ENCODE data around the gene C2CD2. TPM values are rescaled to one million over a fixed set of nuclear protein-coding genes. Genes with fewer than 3 reads are reported as not detected.

The C2CD2 gene
- total and polyA plus RNA-seq, 5 donors, result 6.2 to 10.0 (median 8.3) TPM

DNA sequence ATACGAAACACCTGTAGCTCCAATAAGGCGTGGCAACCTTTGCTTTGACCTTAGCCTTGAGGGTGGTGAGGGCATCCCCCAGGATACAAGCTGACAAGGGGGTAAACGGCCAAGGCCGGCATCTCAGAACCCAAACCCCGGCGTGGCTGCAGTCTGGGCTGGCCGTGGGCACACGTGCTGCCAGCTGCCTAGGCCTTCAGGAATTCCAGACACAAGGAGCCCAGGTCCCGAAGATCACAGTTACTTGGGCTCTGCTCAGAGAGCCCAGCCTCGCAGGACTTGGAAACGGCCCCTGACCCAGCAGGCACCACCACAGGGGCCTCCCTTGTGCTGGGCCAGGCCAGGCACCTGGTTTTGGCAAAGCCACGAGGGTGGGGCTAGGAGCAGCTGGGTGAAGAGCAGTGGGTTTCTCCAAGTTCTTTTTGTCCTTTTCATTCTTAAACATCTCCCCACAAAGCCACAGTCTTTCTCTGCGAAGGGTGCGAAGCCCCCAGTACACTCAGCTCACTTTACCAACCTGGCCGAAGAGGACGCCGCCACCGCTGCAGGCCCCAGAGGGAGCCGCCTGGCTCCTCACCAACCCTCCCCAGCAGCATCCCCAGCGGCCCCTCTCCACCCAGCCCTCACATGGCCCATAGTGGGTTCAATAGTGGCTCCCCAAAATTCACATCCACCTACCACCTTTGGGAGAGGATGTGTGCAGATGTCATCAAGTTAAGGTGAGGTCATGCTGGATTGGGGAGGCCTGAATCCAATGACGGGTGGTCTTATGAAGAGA is 101.5 kb downstream of the C2CD2 start:
- 88% methylated on average over 21 of the region's 21 CpGs for WGBS
- intact Hi-C loops (cut with DNase I), result no loop called here
- DNase-seq (no peak), ATAC-seq (no peak)
- H3K9me3 ChIP-seq (ENCODE audit: control insufficient read depth, low read length), result no peaks in the 10 kb centered on the region
- H3K4me3 ChIP-seq (ENCODE audit: low read length), result no peak overlapping the region
- H3K4me1 ChIP-seq (ENCODE audit: control insufficient read depth, insufficient read depth, low read length), result no peaks in the 10 kb centered on the region
- H3K27me3 ChIP-seq (ENCODE audit: control insufficient read depth, insufficient read depth), result no peaks in the 10 kb centered on the region
- H3K27ac ChIP-seq (ENCODE audit: low read length), result no peak overlapping the region

DNA sequence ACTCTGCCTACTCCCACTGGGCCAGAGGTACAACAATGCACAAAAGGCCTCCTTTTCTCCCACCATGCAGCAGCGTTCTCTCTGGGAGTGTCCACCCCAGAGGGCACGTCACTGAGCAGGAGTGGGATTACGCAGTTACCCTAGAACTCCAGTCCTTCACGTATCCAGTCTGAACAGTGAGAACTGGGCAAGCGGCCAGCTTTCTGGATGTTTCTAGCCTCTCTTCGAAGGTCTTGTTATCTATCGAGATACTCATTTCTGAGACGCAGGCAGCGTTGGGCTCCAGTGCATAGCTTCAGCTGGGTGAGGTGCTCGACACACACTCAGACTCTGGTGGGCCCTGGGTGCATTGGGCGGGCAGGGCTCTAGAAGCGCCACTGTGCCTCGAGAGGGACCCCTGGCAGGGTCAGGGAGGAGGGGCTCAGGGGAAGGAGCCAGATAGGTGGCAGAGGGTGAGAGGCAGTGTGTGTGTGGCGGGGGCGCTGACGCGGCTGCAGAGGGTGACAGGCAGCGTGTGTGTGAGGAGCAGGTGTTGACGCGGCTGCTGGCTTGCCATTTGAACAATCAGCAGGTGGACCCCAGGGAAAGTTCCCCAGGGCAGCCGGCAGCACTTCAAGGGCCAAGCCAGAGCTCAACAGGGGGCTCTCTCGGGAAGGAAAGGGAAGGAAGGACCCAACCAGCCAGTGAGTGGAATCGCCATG is 102.6 kb downstream of the C2CD2 start:
- intact Hi-C loops (cut with DNase I), result no loop called here

DNA sequence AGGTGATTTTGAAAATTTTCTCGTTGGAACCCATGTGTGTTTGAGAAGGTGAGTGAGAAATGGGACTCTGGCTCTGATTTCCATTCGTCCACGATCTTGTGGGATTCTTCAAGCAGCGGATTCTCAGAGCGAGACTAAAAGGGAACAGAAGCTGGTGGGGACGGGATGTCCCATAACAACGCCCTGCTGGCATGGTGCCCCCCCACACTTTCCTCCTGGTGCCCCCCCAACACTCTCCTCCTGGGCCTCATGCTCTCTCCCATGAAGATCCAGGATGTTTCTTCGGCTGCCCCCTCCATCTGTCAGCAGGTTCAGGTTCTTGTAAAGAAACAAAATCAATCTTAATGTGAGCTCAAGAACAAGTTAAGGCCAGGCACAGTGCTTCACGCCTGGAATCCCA is 103.7 kb downstream of the C2CD2 start:
- Histone ChIP-seq H3K4me1 (ENCODE audit: control insufficient read depth, insufficient read depth, low read length) (no peaks in the 10 kb centered on the region), H3K4me3 (ENCODE audit: low read length) (no peak overlapping the region), H3K27ac (ENCODE audit: low read length) (no peak overlapping the region), H3K9me3 (ENCODE audit: control insufficient read depth, low read length) (no peaks in the 10 kb centered on the region), H3K27me3 (ENCODE audit: control insufficient read depth, insufficient read depth) (no peaks in the 10 kb centered on the region)
- WGBS, result 95% methylated on average over 9 of the region's 9 CpGs
- no peak for ATAC-seq
- intact Hi-C loops (cut with DNase I), result no loop called here
- DNase-seq, result no peak

More for the DNA sequence above, 102.6 kb downstream of the C2CD2 start:
- Histone ChIP-seq H3K27ac (ENCODE audit: low read length) (no peak overlapping the region), H3K9me3 (ENCODE audit: control insufficient read depth, low read length) (no peaks in the 10 kb centered on the region), H3K4me1 (ENCODE audit: control insufficient read depth, insufficient read depth, low read length) (no peaks in the 10 kb centered on the region), H3K27me3 (ENCODE audit: control insufficient read depth, insufficient read depth) (no peaks in the 10 kb centered on the region), H3K4me3 (ENCODE audit: low read length) (no peak overlapping the region)
- ATAC-seq (peak in 1 of 2 donors; percentile 48), DNase-seq (peak in 2 of 3 donors; percentile 44 to 70)
- WGBS, result 63% methylated on average over 23 of the region's 23 CpGs

DNA sequence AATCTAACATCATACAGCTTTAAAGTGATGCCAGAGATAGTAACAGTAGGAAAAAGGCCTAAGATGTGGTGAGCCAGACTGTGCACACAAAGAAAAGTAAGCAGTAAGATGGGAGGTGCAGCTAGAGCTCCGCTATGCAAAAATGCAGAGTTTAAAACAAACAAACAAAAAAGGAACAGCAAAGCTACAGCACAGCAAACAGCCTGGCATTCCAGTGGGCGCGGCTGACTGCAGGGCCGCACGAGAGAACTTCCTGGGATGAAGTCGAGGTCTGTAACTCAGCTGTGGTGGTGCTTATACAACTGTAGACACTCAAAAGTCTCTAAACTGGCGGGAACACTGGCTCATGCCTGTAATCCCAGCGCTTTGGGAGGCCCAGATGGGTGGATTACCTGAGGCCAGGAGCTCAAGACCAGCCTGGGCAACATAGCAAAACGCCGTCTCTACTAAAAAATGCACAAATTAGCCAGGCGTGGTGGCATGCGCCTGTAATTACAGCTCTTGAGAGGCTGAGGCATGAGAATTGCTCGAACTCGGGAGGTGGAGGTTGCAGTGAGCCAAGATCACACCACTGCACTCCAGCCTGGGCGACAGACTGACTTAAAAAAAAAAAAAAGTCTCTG is 104.7 kb downstream of the C2CD2 start:
- Histone ChIP-seq H3K27me3 (ENCODE audit: control insufficient read depth, insufficient read depth) (no peaks in the 10 kb centered on the region), H3K4me3 (ENCODE audit: low read length) (no peak overlapping the region), H3K27ac (ENCODE audit: low read length) (no peak overlapping the region), H3K4me1 (ENCODE audit: control insufficient read depth, insufficient read depth, low read length) (no peaks in the 10 kb centered on the region), H3K9me3 (ENCODE audit: control insufficient read depth, low read length) (no peaks in the 10 kb centered on the region)
- 90% methylated on average over 15 of the region's 15 CpGs for WGBS
- ATAC-seq (no peak), DNase-seq (no peak)
- intact Hi-C loops (cut with DNase I), result no loop called here

DNA sequence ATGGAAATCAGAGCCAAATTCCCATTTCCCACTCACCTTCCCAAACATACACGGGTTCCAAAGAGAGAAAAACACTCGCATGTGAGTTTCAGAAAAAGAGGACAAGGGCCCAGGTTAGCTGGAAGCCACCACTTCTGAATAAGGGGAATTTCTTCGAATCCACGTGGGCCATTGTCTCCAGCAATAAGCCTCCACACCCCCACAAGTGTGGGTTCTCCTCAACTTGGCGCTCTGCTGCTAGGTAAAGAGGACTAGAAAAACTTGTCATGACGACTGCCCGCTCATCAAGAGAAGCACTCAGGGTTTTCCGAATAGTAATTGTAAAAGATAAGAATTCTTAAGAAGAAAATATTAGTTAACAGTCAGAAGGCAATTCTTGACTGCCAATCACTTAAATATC is 105.3 kb downstream of the C2CD2 start:
- Histone ChIP-seq H3K9me3 (ENCODE audit: control insufficient read depth, low read length) (no peaks in the 10 kb centered on the region), H3K27me3 (ENCODE audit: control insufficient read depth, insufficient read depth) (no peaks in the 10 kb centered on the region), H3K4me3 (ENCODE audit: low read length) (no peak overlapping the region), H3K27ac (ENCODE audit: low read length) (no peak overlapping the region), H3K4me1 (ENCODE audit: control insufficient read depth, insufficient read depth, low read length) (no peaks in the 10 kb centered on the region)
- no peak for DNase-seq
- 87% methylated on average over 8 of the region's 8 CpGs for WGBS
- intact Hi-C loops (cut with DNase I), result no loop called here
- no peak for ATAC-seq

DNA sequence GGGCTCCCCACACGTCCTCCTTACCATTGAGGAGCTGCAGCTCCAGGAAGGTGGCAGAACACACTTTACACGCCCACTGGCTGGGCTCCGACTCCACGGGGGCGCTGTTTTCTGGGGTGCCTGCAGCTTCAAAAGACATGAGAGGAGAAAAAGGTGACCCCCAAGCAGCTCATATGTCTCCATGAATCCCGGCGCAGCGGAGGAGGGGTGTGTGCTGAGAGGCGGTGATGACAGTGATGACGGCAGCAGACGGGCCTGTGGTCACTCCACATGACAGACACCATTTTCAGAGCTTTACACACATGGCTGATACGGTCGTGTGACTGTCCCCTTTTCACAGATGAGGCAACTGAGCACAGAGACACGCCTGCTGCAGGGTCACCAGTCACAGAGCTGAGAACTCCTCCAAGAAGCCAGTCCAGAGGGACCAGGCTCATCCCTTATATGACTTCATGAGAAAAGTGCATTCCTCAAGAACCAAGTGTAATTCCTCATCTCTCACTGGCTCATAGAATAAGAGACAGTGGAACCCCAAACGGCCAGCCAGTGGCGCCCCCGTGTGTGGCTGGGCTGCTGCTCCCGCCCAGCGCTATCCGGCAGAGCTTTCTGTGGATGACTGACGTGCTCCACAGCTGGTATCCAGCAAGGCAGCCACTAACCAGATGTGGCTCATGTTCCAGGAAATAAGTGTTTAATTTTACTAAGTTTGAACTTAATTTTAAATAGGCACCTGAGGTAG is 106.6 kb downstream of the C2CD2 start:
- 72% methylated on average over 21 of the region's 21 CpGs for WGBS
- no peaks in the 10 kb centered on the region for H3K4me1 ChIP-seq (ENCODE audit: control insufficient read depth, insufficient read depth, low read length)
- no peaks in the 10 kb centered on the region for H3K27me3 ChIP-seq (ENCODE audit: control insufficient read depth, insufficient read depth)
- no peak for ATAC-seq
- intact Hi-C loops (cut with DNase I), result no loop called here
- no peak overlapping the region for H3K4me3 ChIP-seq (ENCODE audit: low read length)
- H3K27ac ChIP-seq (ENCODE audit: low read length), result no peak overlapping the region
- DNase-seq, result no peak
- no peaks in the 10 kb centered on the region for H3K9me3 ChIP-seq (ENCODE audit: control insufficient read depth, low read length)

DNA sequence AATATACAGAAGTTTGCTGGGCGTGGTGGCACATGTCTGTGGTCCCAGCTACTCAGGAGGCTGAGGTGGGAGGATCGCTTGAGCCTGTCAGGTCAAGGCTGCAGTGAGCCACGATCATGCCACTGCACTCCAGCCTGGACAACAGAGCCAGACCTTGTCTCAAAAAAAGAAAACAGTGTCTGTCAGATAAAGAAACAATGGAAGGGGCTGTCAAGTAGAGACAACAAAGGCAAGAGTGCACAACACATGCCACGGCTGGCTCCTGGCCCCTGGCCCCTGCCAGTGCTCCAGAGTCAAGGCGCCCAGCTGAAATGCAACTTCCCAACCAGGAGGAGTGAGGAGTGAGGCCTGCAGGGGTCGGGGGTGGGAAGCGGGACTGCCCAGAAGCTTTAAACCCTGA is 107.3 kb downstream of the C2CD2 start:
- intact Hi-C loops (cut with DNase I), result no loop called here
- 83% methylated on average over 7 of the region's 7 CpGs for WGBS
- Histone ChIP-seq H3K4me3 (ENCODE audit: low read length) (no peak overlapping the region), H3K4me1 (ENCODE audit: control insufficient read depth, insufficient read depth, low read length) (no peaks in the 10 kb centered on the region), H3K27me3 (ENCODE audit: control insufficient read depth, insufficient read depth) (no peaks in the 10 kb centered on the region), H3K9me3 (ENCODE audit: control insufficient read depth, low read length) (no peaks in the 10 kb centered on the region), H3K27ac (ENCODE audit: low read length) (no peak overlapping the region)
- ATAC-seq (no peak), DNase-seq (no peak)

DNA sequence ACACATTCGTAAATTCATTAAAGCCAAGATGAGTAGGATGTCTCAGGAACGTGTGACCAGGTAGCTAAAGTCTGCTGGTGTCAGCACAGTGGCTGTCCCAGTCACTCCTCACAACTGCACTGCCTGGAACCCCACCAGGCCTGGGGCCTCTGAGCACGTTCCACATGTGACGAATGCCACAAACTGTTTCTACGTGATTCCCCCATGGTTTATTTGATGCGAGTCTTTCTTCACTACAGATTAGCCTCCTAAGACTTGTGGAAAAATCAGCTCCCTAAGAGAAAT is 107.8 kb downstream of the C2CD2 start:
- intact Hi-C loops (cut with DNase I), result no loop called here
- no peak overlapping the region for H3K27ac ChIP-seq (ENCODE audit: low read length)
- no peaks in the 10 kb centered on the region for H3K27me3 ChIP-seq (ENCODE audit: control insufficient read depth, insufficient read depth)
- H3K4me3 ChIP-seq (ENCODE audit: low read length), result no peak overlapping the region
- WGBS, result 81% methylated on average over 6 of the region's 6 CpGs
- no peak for DNase-seq
- no peaks in the 10 kb centered on the region for H3K4me1 ChIP-seq (ENCODE audit: control insufficient read depth, insufficient read depth, low read length)
- no peak for ATAC-seq
- no peaks in the 10 kb centered on the region for H3K9me3 ChIP-seq (ENCODE audit: control insufficient read depth, low read length)

DNA sequence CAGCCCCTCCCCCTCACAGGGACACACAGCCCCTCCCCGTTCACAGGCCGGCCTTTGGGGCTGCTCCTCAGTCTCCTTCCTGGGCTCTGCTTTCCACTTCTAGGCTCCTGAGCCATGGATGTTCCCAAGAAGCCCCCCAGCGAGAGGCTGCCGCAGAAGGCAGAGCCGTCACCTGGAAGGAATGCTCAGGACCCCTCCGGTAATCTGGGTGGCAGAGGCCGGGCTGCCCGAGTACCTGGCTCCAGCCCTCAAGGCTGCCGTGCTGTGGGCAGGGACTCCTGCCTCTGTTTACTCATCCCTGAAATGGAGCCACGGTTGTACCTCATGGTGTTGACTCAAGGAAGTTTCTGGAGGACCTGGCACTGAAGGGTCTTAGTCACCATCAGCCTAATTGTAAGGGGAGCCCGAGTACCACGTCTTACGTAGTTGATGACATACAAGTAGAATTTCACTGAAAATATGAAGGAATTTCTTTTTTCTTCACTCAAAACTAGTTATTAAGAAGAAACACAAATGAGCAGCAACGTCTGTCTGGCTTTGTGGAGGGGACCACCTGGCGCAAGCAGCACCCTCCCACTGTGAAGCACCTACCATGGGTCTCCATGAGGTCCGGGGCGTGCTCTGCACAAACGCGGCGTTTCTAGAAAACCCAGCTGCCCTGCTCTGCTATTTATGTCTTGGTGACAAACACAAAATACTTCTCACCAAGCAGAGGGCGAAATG is 108.3 kb downstream of the C2CD2 start:
- no peak for ATAC-seq
- WGBS, result 89% methylated on average over 21 of the region's 21 CpGs
- Histone ChIP-seq H3K27me3 (ENCODE audit: control insufficient read depth, insufficient read depth) (no peaks in the 10 kb centered on the region), H3K27ac (ENCODE audit: low read length) (no peak overlapping the region), H3K9me3 (ENCODE audit: control insufficient read depth, low read length) (no peaks in the 10 kb centered on the region), H3K4me1 (ENCODE audit: control insufficient read depth, insufficient read depth, low read length) (no peaks in the 10 kb centered on the region), H3K4me3 (ENCODE audit: low read length) (no peak overlapping the region)
- DNase-seq, result no peak
- intact Hi-C loops (cut with DNase I), result no loop called here

DNA sequence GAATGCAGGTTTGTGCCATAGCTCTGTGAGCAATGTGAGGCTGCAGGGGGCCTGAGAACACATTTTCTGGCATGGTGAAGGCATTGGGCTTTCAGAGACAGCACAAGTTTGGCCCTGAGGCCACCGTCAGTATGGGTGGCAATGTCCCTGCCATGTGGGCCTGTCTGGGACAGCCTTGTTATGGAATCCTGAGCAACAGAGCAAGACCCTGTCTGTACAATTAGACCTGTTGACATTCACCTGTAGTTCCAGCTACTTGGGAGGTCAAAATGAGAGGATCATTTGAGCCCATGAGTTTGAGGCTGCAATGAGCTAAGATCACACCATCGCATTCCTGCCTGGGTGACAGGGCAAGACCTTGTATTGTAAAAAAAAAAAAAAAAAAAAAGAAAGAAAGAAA is 110.2 kb downstream of the C2CD2 start:
- Histone ChIP-seq H3K9me3 (ENCODE audit: control insufficient read depth, low read length) (no peaks in the 10 kb centered on the region), H3K4me3 (ENCODE audit: low read length) (no peak overlapping the region), H3K27ac (ENCODE audit: low read length) (no peak overlapping the region), H3K27me3 (ENCODE audit: control insufficient read depth, insufficient read depth) (no peaks in the 10 kb centered on the region), H3K4me1 (ENCODE audit: control insufficient read depth, insufficient read depth, low read length) (no peaks in the 10 kb centered on the region)
- no peak for DNase-seq
- 96% methylated on average over 2 of the region's 2 CpGs for WGBS
- intact Hi-C loops (cut with DNase I), result no loop called here
- ATAC-seq, result no peak

Measured in right cardiac atrium (tissue), 5 donors.